H1 (cell line): ENCODE results near the gene ALPI. TPM values are rescaled to one million over a fixed set of nuclear protein-coding genes. Genes with fewer than 3 reads are reported as not detected.

Experiments
- ASH2L ChIP-seq: fragments of 200-600, 300-600 bp; sonication (generic); IDR thresholded peaks from one replicate; pipeline ENCODE4 v1.7.1; 2017; ENCODE audit warnings: low read length
- EP300 ChIP-seq, 2 experiments: IDR thresholded peaks; 1 replicate in 1 of 2; 2 replicates in 1 of 2; pipeline ENCODE4 v1.6.1; 2011 to 2012; ENCODE audit warnings: low read depth in 2 of 2, low read length in 2 of 2, mild to moderate bottlenecking in 2 of 2, borderline replicate concordance in 1 of 2, inconsistent platforms in 1 of 2, moderate library complexity in 1 of 2
- EZH2 ChIP-seq: fragments of 200-600 bp; sonication (generic); IDR thresholded peaks from 2 replicates; pipeline ENCODE4 v1.7.1; 2012; ENCODE audit warnings: low read depth, mild to moderate bottlenecking, moderate library complexity, low read length, inconsistent platforms; ENCODE audit not compliant: severe bottlenecking
- POLR2A ChIP-seq, 2 experiments: IDR thresholded peaks; 1 replicate in 1 of 2; 2 replicates in 1 of 2; pipeline ENCODE4 v1.6.1; 2011; ENCODE audit warnings: low read depth in 2 of 2, low read length in 2 of 2, mild to moderate bottlenecking in 2 of 2; ENCODE audit errors: control extremely low read depth in 1 of 2
- SP1 ChIP-seq: IDR thresholded peaks from 2 replicates; pipeline ENCODE4 v1.6.1; 2011; ENCODE audit warnings: low read depth, low read length
- SUZ12 ChIP-seq: fragments of 200-600 bp; sonication (generic); IDR thresholded peaks from 2 replicates; pipeline ENCODE4 v1.6.1; 2012; ENCODE audit warnings: mild to moderate bottlenecking, inconsistent platforms, low read length, moderate library complexity, mixed read lengths
- TAF1 ChIP-seq: IDR thresholded peaks from 2 replicates; pipeline ENCODE4 v1.6.1; 2011; ENCODE audit warnings: mild to moderate bottlenecking, low read depth, low read length
- polyA plus RNA-seq, 7 experiments: library from polyadenylated mRNA; depleted of rRNA in 3 of 7; stranded (reverse) in 5 of 7; unstranded in 2 of 7; fragments of >200 nt in 5 of 7; fragments of 200-250 nt in 2 of 7; gene quantifications; 1 replicate in 5 of 7; 2 replicates in 1 of 7; 4 replicates in 1 of 7; pipeline versions ENCODE4 v1.2.1 to v1.2.3, GENCODE V29; 2011 to 2013; ENCODE audit warnings: missing spikeins in 2 of 7, mixed read lengths in 2 of 7
- total RNA-seq: library from RNA; stranded (reverse); fragmentation: NEBNext Ultra II Directional; extraction: Animal tissue kit (Norgen Biotek cat#: 25700); gene quantifications from 2 replicates; pipeline ENCODE4 v1.2.1, GENCODE V29; 2021

ALPI gene
- total and polyA plus RNA-seq, 2 of the 8 experiments (the other 6 are each of a cell fraction or from before 2014, with no cell fraction given) = not detected

GRCh38 chr2:232419245-232420072, 36.5 kb upstream of the ALPI start (continued):
- no peak for TF ChIP-seq EP300 (IDR thresholded peaks at IDR 0.05; ENCODE audit: borderline replicate concordance in 1 of 2, low read depth in 2 of 2, low read length in 2 of 2)
- TF ChIP-seq TAF1 = 0 out of 2 replicates have a peak, but pooled peaks have one; percentile 17
- peak; percentile 49 for TF ChIP-seq EZH2
- no peak for TF ChIP-seq SP1
- peak; percentile 20 for TF ChIP-seq ASH2L
- TF ChIP-seq SUZ12 = peak; percentile 52
- TF ChIP-seq POLR2A (IDR thresholded peaks at IDR 0.05; ENCODE audit: control extremely low read depth in 1 of 2, low read depth in 2 of 2, low read length in 2 of 2) = peak in 1 of 2 experiments; percentile 21; a peak in 1 of 3 replicates
